Peyer's patch (tissue), 4 donors: ENCODE data around the gene RAB20. TPM values are rescaled to one million over a fixed set of nuclear protein-coding genes. Genes with fewer than 3 reads are reported as not detected.

Experiments
- DNase-seq, 3 donors: peaks; one replicate each; pipeline ENCODE4 v3.0.0-alpha.2; 2017 to 2019
- H3K27ac ChIP-seq, 4 donors: fragments of 200-600 bp; sonication (generic); one replicate each; pipeline ENCODE4 v1.5.1; 2016 to 2019
- H3K27me3 ChIP-seq, 2 donors: fragments of 200-600 bp; sonication (generic); one replicate each; pipeline ENCODE4 v1.5.1; 2019
- H3K36me3 ChIP-seq, 3 donors: fragments of 200-600 bp; sonication (generic); one replicate each; pipeline ENCODE4 v1.5.1; 2016 to 2019
- H3K4me1 ChIP-seq, 4 donors: fragments of 200-600 bp; sonication (generic); one replicate each; pipeline ENCODE4 v1.5.1; 2016 to 2019
- H3K4me3 ChIP-seq, 4 donors: fragments of 200-600 bp; sonication (generic); 1 replicate in 3 of 4; 2 replicates in 1 of 4; pipeline ENCODE4 v1.5.1; 2016 to 2019; ENCODE audit warnings: mild to moderate bottlenecking in 1 of 4
- H3K9me3 ChIP-seq, 4 donors: fragments of 200-600 bp; sonication (generic); one replicate each; pipeline ENCODE4 v1.5.1; 2016 to 2019; ENCODE audit warnings: mild to moderate bottlenecking in 1 of 4
- CTCF ChIP-seq, 6 experiments: fragments of 450-650 bp in 4 of 6; fragments of 200-600 bp in 2 of 6; sonication (generic) in 1 of 6; IDR thresholded peaks; one replicate each; pipeline ENCODE4 v1.5.1; 2017 to 2019; ENCODE audit warnings: antibody characterized with exemption in 6 of 6, mild to moderate bottlenecking in 3 of 6, moderate library complexity in 1 of 6
- POLR2A ChIP-seq, 2 donors: fragments of 450-650 bp; IDR thresholded peaks; one replicate each; pipeline ENCODE4 v1.5.1; 2017; ENCODE audit warnings: antibody characterized with exemption in 2 of 2, mild to moderate bottlenecking in 2 of 2, moderate library complexity in 2 of 2
- total RNA-seq, 4 donors: library from RNA; depleted of rRNA; stranded (reverse); fragments of >200 nt; gene quantifications; one replicate each; pipeline ENCODE4 v1.1.0, GENCODE V29; 2016

Gene RAB20
- total RNA-seq, 4 donors from 2014 or later = 15.7 to 69.1 (median 62.2) TPM

DNA sequence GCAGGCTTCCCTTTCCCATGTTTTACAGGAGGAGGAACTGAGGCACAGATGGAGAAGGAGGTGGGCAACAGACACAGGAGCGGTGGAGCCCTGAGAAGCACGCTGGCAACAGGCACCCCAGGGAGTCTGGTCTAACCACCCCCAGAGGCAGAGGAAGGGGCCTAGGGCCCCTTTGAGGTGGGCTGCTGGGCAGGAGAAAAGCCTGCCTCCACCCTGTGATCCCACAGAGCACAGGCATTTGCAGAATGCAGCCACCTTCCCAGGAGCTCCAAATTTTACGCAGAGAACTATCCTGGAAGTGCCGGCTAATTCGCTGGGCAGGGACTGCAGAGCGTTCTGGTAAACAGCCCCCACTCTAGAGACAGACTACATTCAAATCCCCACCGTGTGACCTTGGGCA is 30.4 kb downstream of the RAB20 start:
- Histone ChIP-seq H3K4me3 (no peak overlapping the region), H3K9me3 (no peaks in the 10 kb centered on the region), H3K27ac (peak overlapping the region in 1 of 4 donors; percentile 17), H3K27me3 (no peaks in the 10 kb centered on the region), H3K36me3 (peaks cover 0 to 7% (median 0%) of the 10 kb centered on the region in 3 donors), H3K4me1 (peaks cover 0 to 28% (median 5%) of the 10 kb centered on the region in 4 donors)
- TF ChIP-seq CTCF (IDR thresholded peaks at IDR 0.05) = no peak
- TF ChIP-seq POLR2A (IDR thresholded peaks at IDR 0.05) = no peak
- no peak for DNase-seq

- TF ChIP-seq POLR2A (IDR thresholded peaks at IDR 0.05) (no peak), CTCF (IDR thresholded peaks at IDR 0.05) (no peak)
- Histone ChIP-seq H3K4me3 (no peak overlapping the region), H3K27ac (peak overlapping the region in 2 of 4 donors; percentile 44 to 83), H3K36me3 (no peaks in the 10 kb centered on the region), H3K4me1 (peaks cover 4 to 42% (median 14%) of the 10 kb centered on the region in 4 donors), H3K9me3 (no peaks in the 10 kb centered on the region), H3K27me3 (no peaks in the 10 kb centered on the region)
- DNase-seq = no peak
Measured at GRCh38 chr13:110529522-110530311, 31.8 kb downstream of the RAB20 start.

GRCh38 chr13:110528911-110529310 is 32.6 kb downstream of the RAB20 start:
- Histone ChIP-seq H3K4me1 (peaks cover 5 to 50% (median 16%) of the 10 kb centered on the region in 4 donors), H3K9me3 (no peaks in the 10 kb centered on the region), H3K4me3 (no peak overlapping the region), H3K36me3 (peaks cover 0 to under 1% (median 0%) of the 10 kb centered on the region in 3 donors), H3K27ac (peak overlapping the region in 2 of 4 donors; percentile 44 to 83), H3K27me3 (no peaks in the 10 kb centered on the region)
- no peak for DNase-seq
- TF ChIP-seq POLR2A (IDR thresholded peaks at IDR 0.05) = no peak
- no peak for TF ChIP-seq CTCF (IDR thresholded peaks at IDR 0.05)

GRCh38 chr13:110528371-110528770 is 33.2 kb downstream of the RAB20 start:
- Histone ChIP-seq H3K4me3 (no peak overlapping the region), H3K9me3 (no peaks in the 10 kb centered on the region), H3K27ac (peak overlapping the region in 3 of 4 donors; percentile 67 to 93 (median 83)), H3K4me1 (peaks cover 7 to 55% (median 16%) of the 10 kb centered on the region in 4 donors), H3K27me3 (no peaks in the 10 kb centered on the region), H3K36me3 (peaks cover 0 to 6% (median 0%) of the 10 kb centered on the region in 3 donors)
- TF ChIP-seq CTCF (IDR thresholded peaks at IDR 0.05) = no peak
- no peak for TF ChIP-seq POLR2A (IDR thresholded peaks at IDR 0.05)
- DNase-seq = no peak

DNA sequence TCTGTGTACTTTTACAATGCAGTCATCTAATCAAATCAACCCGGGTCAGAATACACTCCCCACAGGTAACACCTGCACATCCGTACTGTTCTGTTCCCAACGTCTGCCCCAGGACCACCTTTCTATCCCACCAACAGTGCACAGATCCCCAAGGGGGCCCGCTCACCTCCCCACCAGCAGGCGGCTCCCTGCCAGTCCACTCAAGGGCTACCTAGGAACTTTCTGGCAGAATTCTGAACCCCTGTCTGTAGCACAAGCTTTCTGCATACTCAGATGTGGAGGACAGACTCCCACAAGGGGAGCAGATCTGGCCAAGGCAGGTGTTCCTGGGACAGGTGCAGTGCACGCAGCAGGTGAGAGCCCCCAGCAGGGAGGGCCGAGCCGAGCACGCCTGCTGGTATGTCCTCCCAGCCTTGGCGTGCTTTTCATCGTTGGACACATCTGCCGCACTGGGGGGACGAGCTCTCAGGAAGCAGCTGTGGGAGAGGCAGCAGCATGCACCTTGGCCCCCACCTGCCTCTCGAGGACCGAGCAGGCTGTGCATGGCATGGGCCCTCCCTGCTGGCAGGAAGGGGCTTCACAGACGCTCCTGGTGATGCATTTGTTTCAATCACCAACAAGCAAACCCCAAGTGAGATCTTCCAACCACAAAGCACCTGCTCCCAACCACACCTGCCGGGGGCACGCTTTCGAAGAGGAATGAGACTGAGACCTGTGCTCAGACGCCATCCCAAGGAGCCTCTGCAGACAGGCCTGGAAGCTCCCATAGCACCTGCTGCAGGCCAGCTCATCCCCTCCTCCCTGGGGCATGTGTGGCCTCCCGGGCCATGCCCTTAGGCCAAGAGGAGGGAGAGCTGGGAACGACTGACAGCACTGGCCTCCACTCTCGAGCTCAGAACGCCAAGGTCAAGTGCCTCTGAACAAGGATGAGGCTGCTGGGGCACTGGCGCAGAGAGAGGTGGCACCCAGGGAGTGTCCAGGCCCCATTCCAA is 35.9 kb downstream of the RAB20 start:
- H3K4me3 ChIP-seq = peak overlapping the region in 2 of 4 donors; percentile 5 to 8
- H3K4me1 ChIP-seq = peaks cover 9 to 80% (median 17%) of the 10 kb centered on the region in 4 donors
- no peaks in the 10 kb centered on the region for H3K27me3 ChIP-seq
- peak in 1 of 2 donors; percentile 32 for TF ChIP-seq POLR2A (IDR thresholded peaks at IDR 0.05)
- TF ChIP-seq CTCF (IDR thresholded peaks at IDR 0.05) = peak in 4 of 6 experiments; percentile 4 to 28 (median 16)
- no peaks in the 10 kb centered on the region for H3K9me3 ChIP-seq
- DNase-seq = peak; percentile 72 to 80 (median 73)
- peaks cover 0 to 15% (median 0%) of the 10 kb centered on the region in 3 donors for H3K36me3 ChIP-seq
- H3K27ac ChIP-seq = peak overlapping the region; percentile 17 to 93 (median 75)
